SU-DHL-6 (cell line): ENCODE measurements around the gene FYB1.

Experiments used
- H2AFZ ChIP-seq: fragments of 200-600 bp; sonication (generic); 2 replicates; pipeline ENCODE4 v1.6.1; 2014; ENCODE audit warnings: low read depth, mild to moderate bottlenecking, moderate library complexity, mixed read lengths, antibody characterized with exemption, low read length; ENCODE audit not compliant: severe bottlenecking
- H3F3A ChIP-seq: fragments of 200-600 bp; shearing (Covaris generic); 2 replicates; pipeline ENCODE4 v1.6.0; 2016; ENCODE audit warnings: antibody characterized with exemption, mild to moderate bottlenecking; ENCODE audit not compliant: insufficient read depth
- H3K27ac ChIP-seq: fragments of 200-600 bp; sonication (generic); 2 replicates; pipeline ENCODE4 v1.5.1; 2016; ENCODE audit warnings: low read depth, mild to moderate bottlenecking, low read length, moderate library complexity, mixed read lengths
- H3K27me3 ChIP-seq: fragments of 200-600 bp; sonication (generic), shearing (Covaris generic); 2 replicates; pipeline ENCODE4 v1.6.0; 2014; ENCODE audit warnings: mild to moderate bottlenecking, low read length
- H3K36me3 ChIP-seq: fragments of 200-600 bp; sonication (generic); 2 replicates; pipeline ENCODE4 v1.6.1; 2014; ENCODE audit warnings: mild to moderate bottlenecking, low read length, mixed read lengths
- H3K4me2 ChIP-seq: fragments of 300-600, 200-600 bp; shearing (Covaris generic), sonication (generic); 2 replicates; pipeline ENCODE4 v1.6.0; 2014; ENCODE audit warnings: low read length, low read depth, mild to moderate bottlenecking; ENCODE audit not compliant: poor library complexity, severe bottlenecking
- H3K4me3 ChIP-seq: fragments of 200-600 bp; sonication (generic); 2 replicates; pipeline ENCODE4 v1.5.1; 2014; ENCODE audit warnings: antibody characterized with exemption, low read length, mild to moderate bottlenecking, mixed read lengths; ENCODE audit not compliant: insufficient read depth, poor library complexity, severe bottlenecking
- H3K79me2 ChIP-seq: fragments of 200-600 bp; sonication (generic); 2 replicates; pipeline ENCODE4 v1.6.1; 2014; ENCODE audit warnings: mild to moderate bottlenecking, low read length, moderate library complexity; ENCODE audit not compliant: insufficient read depth
- H3K9ac ChIP-seq: fragments of 200-600 bp; sonication (generic); 2 replicates; pipeline ENCODE4 v1.7.0; 2014; ENCODE audit warnings: mild to moderate bottlenecking, low read length
- H3K9me2 ChIP-seq: fragments of 200-600 bp; sonication (generic); replicated peaks from 2 replicates; pipeline ENCODE4 v1.6.1; 2014; ENCODE audit warnings: low read length; ENCODE audit not compliant: insufficient read depth
- H3K9me3 ChIP-seq: fragments of 200-600 bp; sonication (generic); 2 replicates; pipeline ENCODE4 v1.6.1; 2014; ENCODE audit warnings: low read length, mixed read lengths; ENCODE audit not compliant: insufficient read depth
- H4K20me1 ChIP-seq: fragments of 200-600 bp; sonication (generic); 2 replicates; pipeline ENCODE4 v1.6.1; 2014; ENCODE audit warnings: low read depth, mild to moderate bottlenecking, antibody characterized with exemption, low read length, moderate library complexity, mixed read lengths
- EZH2phosphoT487 ChIP-seq: fragments of 200-600 bp; sonication (generic), shearing (Covaris generic); conservative IDR thresholded peaks from 2 replicates; pipeline ENCODE4 v1.6.1; 2018; ENCODE audit warnings: mild to moderate bottlenecking, antibody characterized with exemption, low read length, moderate library complexity, mixed read lengths
- TF ChIP-seq, protein P1 (sequence below): fragments of 200-600 bp; sonication (generic); IDR thresholded peaks from one replicate; pipeline ENCODE4 v1.5.1; 2017; ENCODE audit warnings: antibody characterized with exemption, mild to moderate bottlenecking, low read length, moderate library complexity; ENCODE audit not compliant: insufficient read depth, poor library complexity, severe bottlenecking

Gene FYB1

GRCh38 chr5:39167141-39167971 is 52.0 kb downstream of the FYB1 start:
- Histone ChIP-seq H2AFZ (no peak overlapping the region), H3K9me2 (no peaks in the 10 kb centered on the region), H3K9ac (no peak overlapping the region), H3K4me2 (no peak overlapping the region), H3K27ac (no peak overlapping the region), H3K4me3 (no peak overlapping the region), H4K20me1 (no peaks in the 10 kb centered on the region), H3F3A (no peaks in the 10 kb centered on the region), H3K36me3 (no peaks in the 10 kb centered on the region), H3K27me3 (no peaks in the 10 kb centered on the region), H3K79me2 (no peaks in the 10 kb centered on the region), H3K9me3 (no peaks in the 10 kb centered on the region)
- TF ChIP-seq EZH2phosphoT487 = no peak
- TF ChIP-seq, protein P1, sequence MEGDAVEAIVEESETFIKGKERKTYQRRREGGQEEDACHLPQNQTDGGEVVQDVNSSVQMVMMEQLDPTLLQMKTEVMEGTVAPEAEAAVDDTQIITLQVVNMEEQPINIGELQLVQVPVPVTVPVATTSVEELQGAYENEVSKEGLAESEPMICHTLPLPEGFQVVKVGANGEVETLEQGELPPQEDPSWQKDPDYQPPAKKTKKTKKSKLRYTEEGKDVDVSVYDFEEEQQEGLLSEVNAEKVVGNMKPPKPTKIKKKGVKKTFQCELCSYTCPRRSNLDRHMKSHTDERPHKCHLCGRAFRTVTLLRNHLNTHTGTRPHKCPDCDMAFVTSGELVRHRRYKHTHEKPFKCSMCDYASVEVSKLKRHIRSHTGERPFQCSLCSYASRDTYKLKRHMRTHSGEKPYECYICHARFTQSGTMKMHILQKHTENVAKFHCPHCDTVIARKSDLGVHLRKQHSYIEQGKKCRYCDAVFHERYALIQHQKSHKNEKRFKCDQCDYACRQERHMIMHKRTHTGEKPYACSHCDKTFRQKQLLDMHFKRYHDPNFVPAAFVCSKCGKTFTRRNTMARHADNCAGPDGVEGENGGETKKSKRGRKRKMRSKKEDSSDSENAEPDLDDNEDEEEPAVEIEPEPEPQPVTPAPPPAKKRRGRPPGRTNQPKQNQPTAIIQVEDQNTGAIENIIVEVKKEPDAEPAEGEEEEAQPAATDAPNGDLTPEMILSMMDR = no peak

GRCh38 chr5:39164529-39165402 is 54.6 kb downstream of the FYB1 start:
- Histone ChIP-seq H4K20me1 (no peaks in the 10 kb centered on the region), H3F3A (no peaks in the 10 kb centered on the region), H3K9me3 (no peaks in the 10 kb centered on the region), H3K27ac (no peak overlapping the region), H3K27me3 (no peaks in the 10 kb centered on the region), H3K4me3 (no peak overlapping the region), H3K9me2 (no peaks in the 10 kb centered on the region), H2AFZ (no peak overlapping the region), H3K36me3 (no peaks in the 10 kb centered on the region), H3K9ac (no peak overlapping the region), H3K79me2 (no peaks in the 10 kb centered on the region), H3K4me2 (no peak overlapping the region)
- TF ChIP-seq EZH2phosphoT487 = no peak
- TF ChIP-seq, protein P1 = no peak

DNA sequence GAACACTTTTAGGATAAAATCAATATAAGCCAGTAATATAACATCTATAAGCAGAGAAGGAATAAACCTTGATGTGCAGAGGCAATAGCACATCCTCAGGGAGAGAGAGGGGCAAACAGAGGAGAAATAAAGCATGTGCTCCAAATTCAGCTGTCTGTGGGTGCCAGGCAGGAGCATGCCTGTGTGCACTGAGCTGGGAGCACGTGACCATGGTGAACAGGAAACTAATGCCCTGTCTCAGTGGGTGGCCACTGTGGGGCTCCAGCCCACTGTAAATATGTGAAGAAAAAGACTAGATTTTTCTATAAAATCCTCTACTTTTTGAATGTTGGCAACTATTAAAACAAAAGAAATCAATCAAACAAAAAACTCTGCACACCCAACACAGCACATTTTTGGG is 55.3 kb downstream of the FYB1 start:
- Histone ChIP-seq H3F3A (no peaks in the 10 kb centered on the region), H3K36me3 (no peaks in the 10 kb centered on the region), H3K79me2 (no peaks in the 10 kb centered on the region), H3K4me2 (no peak overlapping the region), H4K20me1 (no peaks in the 10 kb centered on the region), H3K9me3 (no peaks in the 10 kb centered on the region), H2AFZ (no peak overlapping the region), H3K9ac (no peak overlapping the region), H3K27me3 (no peaks in the 10 kb centered on the region), H3K9me2 (no peaks in the 10 kb centered on the region), H3K4me3 (no peak overlapping the region), H3K27ac (no peak overlapping the region)
- TF ChIP-seq, protein P1 = no peak
- TF ChIP-seq EZH2phosphoT487 = no peak
